ENCODE measurements around the gene CHCHD3.

CHCHD3 gene

DNA sequence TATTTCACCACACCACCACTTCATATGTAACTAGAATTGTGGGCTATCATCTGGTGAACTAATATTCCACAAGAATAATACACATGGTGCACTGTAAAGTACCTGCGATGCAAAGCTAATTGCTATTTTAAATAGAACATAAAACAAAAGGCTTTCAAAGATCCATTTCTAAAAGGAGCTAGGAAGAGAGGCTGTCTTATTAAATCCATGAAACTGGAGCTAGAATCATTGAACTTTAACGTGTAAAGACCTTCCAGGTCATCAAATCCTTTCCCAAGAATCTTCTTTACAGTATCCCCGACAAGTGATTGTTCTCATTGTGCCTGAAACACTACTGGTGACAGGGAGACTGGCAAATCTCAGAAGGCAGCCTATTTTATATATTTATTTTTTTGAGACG lies 224.9 kb downstream of the CHCHD3 start:
- TF ChIP-seq ZNF664 (tag by site-specific recombination; IDR thresholded peaks at IDR 0.05) (no peak), ZNF658 (tag by site-specific recombination; IDR thresholded peaks at IDR 0.05) (no peak), ZNF19 (tag by site-specific recombination; IDR thresholded peaks at IDR 0.05; ENCODE audit: low read depth) (no peak), SETDB1 (IDR thresholded peaks at IDR 0.05; ENCODE audit: insufficient read length, low read length) (no peak), ZNF23 (tag by site-specific recombination; IDR thresholded peaks at IDR 0.05; ENCODE audit: borderline replicate concordance) (no peak), ZNF707 (tag by site-specific recombination; IDR thresholded peaks at IDR 0.05) (no peak), SP7 (tag by site-specific recombination; IDR thresholded peaks at IDR 0.05) (no peak), ZNF416 (tag by site-specific recombination; IDR thresholded peaks at IDR 0.05) (no peak), ZNF175 (tag by site-specific recombination; IDR thresholded peaks at IDR 0.05) (no peak), ZNF2 (tag by site-specific recombination; IDR thresholded peaks at IDR 0.05) (no peak), ZBTB44 (tag by site-specific recombination; IDR thresholded peaks at IDR 0.05) (no peak), PRDM1 (tag by site-specific recombination; IDR thresholded peaks at IDR 0.05) (no peak), YY2 (tag by site-specific recombination; IDR thresholded peaks at IDR 0.05) (no peak)

DNA sequence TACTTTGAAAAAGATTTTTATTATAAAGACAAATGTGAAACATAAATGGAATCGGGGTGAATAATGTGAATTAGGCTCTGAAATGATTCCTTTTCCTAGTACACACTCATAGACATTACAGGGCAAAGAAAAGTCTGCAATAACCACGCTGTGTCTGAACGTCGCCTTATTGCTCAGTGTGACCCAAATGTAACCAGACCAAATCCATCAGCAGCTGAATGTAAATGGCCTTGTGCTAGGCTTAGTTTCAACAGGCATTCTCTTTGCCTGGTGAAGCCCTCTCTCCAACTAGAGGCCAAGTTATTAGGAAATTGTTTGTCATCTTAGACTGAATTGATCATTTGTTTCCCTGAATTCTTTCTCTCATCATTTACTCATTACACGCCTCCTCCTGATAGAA lies 225.5 kb downstream of the CHCHD3 start:
- Histone ChIP-seq H3K4me3 (ENCODE audit: low read depth, low read length) (no peak overlapping the region), H3K27ac (ENCODE audit: extremely low read depth, low read depth, low read length) (no peak overlapping the region), H3K9me3 (ENCODE audit: control insufficient read depth, insufficient read depth, low read depth, low read length) (no peaks in the 10 kb centered on the region), H3K4me1 (ENCODE audit: control insufficient read depth, insufficient read depth, low read length) (peaks cover 3% of the 10 kb centered on the region; the same call in 1 of the 2 replicates), H3K36me3 (ENCODE audit: control insufficient read depth in 2 of 2, insufficient read depth in 1 of 2, low read length in 2 of 2) (no peaks in the 10 kb centered on the region)
- POLR2A ChIA-PET: no interaction called here
- CTCF ChIA-PET: no interaction called here
- TF ChIP-seq ZNF664 (tag by site-specific recombination; IDR thresholded peaks at IDR 0.05) (no peak), PRDM4 (tag by site-specific recombination; IDR thresholded peaks at IDR 0.05) (no peak), ZNF621 (tag by site-specific recombination; IDR thresholded peaks at IDR 0.05) (no peak), ZNF10 (tag by site-specific recombination; IDR thresholded peaks at IDR 0.05) (no peak), ZNF830 (tag by site-specific recombination; IDR thresholded peaks at IDR 0.05; ENCODE audit: low read depth) (no peak), SP3 (tag by site-specific recombination; IDR thresholded peaks at IDR 0.05) (no peak), ZNF639 (tag by site-specific recombination; IDR thresholded peaks at IDR 0.05) (no peak), ZNF596 (tag by site-specific recombination; IDR thresholded peaks at IDR 0.05) (no peak), PATZ1 (tag by site-specific recombination; IDR thresholded peaks at IDR 0.05) (no peak), SP7 (tag by site-specific recombination; IDR thresholded peaks at IDR 0.05) (no peak), ZBTB21 (tag by site-specific recombination; IDR thresholded peaks at IDR 0.05) (no peak), GFI1B (tag by site-specific recombination; IDR thresholded peaks at IDR 0.05) (no peak)
- TF ChIP-seq, protein P1, sequence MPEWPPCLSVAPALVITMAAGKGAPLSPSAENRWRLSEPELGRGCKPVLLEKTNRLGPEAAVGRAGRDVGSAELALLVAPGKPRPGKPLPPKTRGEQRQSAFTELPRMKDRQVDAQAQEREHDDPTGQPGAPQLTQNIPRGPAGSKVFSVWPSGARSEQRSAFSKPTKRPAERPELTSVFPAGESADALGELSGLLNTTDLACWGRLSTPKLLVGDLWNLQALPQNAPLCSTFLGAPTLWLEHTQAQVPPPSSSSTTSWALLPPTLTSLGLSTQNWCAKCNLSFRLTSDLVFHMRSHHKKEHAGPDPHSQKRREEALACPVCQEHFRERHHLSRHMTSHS (tag by site-specific recombination; IDR thresholded peaks at IDR 0.05): no peak
- TF ChIP-seq, protein P2, sequence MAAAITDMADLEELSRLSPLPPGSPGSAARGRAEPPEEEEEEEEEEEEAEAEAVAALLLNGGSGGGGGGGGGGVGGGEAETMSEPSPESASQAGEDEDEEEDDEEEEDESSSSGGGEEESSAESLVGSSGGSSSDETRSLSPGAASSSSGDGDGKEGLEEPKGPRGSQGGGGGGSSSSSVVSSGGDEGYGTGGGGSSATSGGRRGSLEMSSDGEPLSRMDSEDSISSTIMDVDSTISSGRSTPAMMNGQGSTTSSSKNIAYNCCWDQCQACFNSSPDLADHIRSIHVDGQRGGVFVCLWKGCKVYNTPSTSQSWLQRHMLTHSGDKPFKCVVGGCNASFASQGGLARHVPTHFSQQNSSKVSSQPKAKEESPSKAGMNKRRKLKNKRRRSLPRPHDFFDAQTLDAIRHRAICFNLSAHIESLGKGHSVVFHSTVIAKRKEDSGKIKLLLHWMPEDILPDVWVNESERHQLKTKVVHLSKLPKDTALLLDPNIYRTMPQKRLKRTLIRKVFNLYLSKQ (tag by site-specific recombination; IDR thresholded peaks at IDR 0.05; ENCODE audit: borderline replicate concordance): no peak

More for the DNA sequence above, 224.9 kb downstream of the CHCHD3 start:
- Histone ChIP-seq H3K4me1 (ENCODE audit: control insufficient read depth, insufficient read depth, low read length) (peaks cover 3% of the 10 kb centered on the region; the same call in 1 of the 2 replicates), H3K36me3 (ENCODE audit: control insufficient read depth in 2 of 2, insufficient read depth in 1 of 2, low read length in 2 of 2) (no peaks in the 10 kb centered on the region), H3K27ac (ENCODE audit: extremely low read depth, low read depth, low read length) (no peak overlapping the region), H3K9me3 (ENCODE audit: control insufficient read depth, insufficient read depth, low read depth, low read length) (no peaks in the 10 kb centered on the region), H3K4me3 (ENCODE audit: low read depth, low read length) (no peak overlapping the region)
- ChIA-PET CTCF (no interaction called here), POLR2A (no interaction called here)
